CD14-positive monocyte (primary cell): ENCODE measurements around the gene TCEANC2. TPM values are rescaled to one million over a fixed set of nuclear protein-coding genes. Genes with fewer than 3 reads are reported as not detected.

Experiments
- DNase-seq, 3 donors: peaks; one replicate each; pipeline ENCODE4 v3.0.0-alpha.2; 2011 to 2022
- H2AFZ ChIP-seq: 2 replicates; pipeline ENCODE4 v1.6.0; 2012; ENCODE audit warnings: mild to moderate bottlenecking, low read depth, low read length, inconsistent platforms; ENCODE audit not compliant: insufficient read depth, poor library complexity, severe bottlenecking
- H3K27ac ChIP-seq, 2 donors: 1 replicate in 1 of 2; 2 replicates in 1 of 2; pipeline ENCODE4 v1.5.1; 2012 to 2013; ENCODE audit warnings: low read length in 2 of 2, control low read depth in 1 of 2, inconsistent platforms in 1 of 2, low read depth in 1 of 2, mild to moderate bottlenecking in 1 of 2
- H3K27me3 ChIP-seq, 2 donors: one replicate each; pipeline versions ENCODE4 v1.6.0 to v1.6.1; 2011 to 2013; ENCODE audit warnings: low read length in 2 of 2; ENCODE audit not compliant: control insufficient read depth in 2 of 2, insufficient read depth in 2 of 2
- H3K36me3 ChIP-seq, 2 donors: replicated peaks in 1 of 2; 1 replicate in 1 of 2; 2 replicates in 1 of 2; pipeline versions ENCODE4 v1.5.1 to v1.6.1; 2012 to 2013; ENCODE audit warnings: low read length in 2 of 2, control low read depth in 1 of 2, inconsistent platforms in 1 of 2, mild to moderate bottlenecking in 1 of 2; ENCODE audit not compliant: insufficient read depth in 2 of 2, control insufficient read depth in 1 of 2
- H3K4me1 ChIP-seq, 2 donors: 1 replicate in 1 of 2; 2 replicates in 1 of 2; pipeline versions ENCODE4 v1.5.1 to v1.6.1; 2012 to 2013; ENCODE audit warnings: low read length in 2 of 2, control low read depth in 1 of 2, inconsistent platforms in 1 of 2, mild to moderate bottlenecking in 1 of 2, moderate library complexity in 1 of 2; ENCODE audit not compliant: insufficient read depth in 2 of 2, control insufficient read depth in 1 of 2
- H3K4me2 ChIP-seq: replicated peaks from 2 replicates; pipeline ENCODE3; 2012; ENCODE audit warnings: low read length, moderate library complexity, mild to moderate bottlenecking; ENCODE audit not compliant: poor library complexity, severe bottlenecking; ENCODE audit errors: extremely low read depth
- H3K4me3 ChIP-seq, 3 experiments: fragments of 200-600 bp in 1 of 3; sonication (generic) in 1 of 3; replicated peaks in 1 of 3; 1 replicate in 2 of 3; 2 replicates in 1 of 3; pipeline ENCODE4 v1.5.1; 2011 to 2013; ENCODE audit warnings: low read length in 3 of 3, mild to moderate bottlenecking in 3 of 3, control low read depth in 2 of 3, low read depth in 2 of 3, inconsistent platforms in 1 of 3, moderate library complexity in 1 of 3
- H3K79me2 ChIP-seq: 2 replicates; pipeline ENCODE4 v1.6.0; 2012; ENCODE audit warnings: mild to moderate bottlenecking, control low read depth, inconsistent platforms, low read length, moderate library complexity; ENCODE audit not compliant: insufficient read depth
- H3K9ac ChIP-seq: 2 replicates; pipeline ENCODE4 v1.6.0; 2017; ENCODE audit warnings: low read length, mild to moderate bottlenecking; ENCODE audit not compliant: insufficient read depth, poor library complexity, severe bottlenecking
- H3K9me3 ChIP-seq, 2 donors: replicated peaks in 1 of 2; 1 replicate in 1 of 2; 2 replicates in 1 of 2; pipeline versions ENCODE4 v1.5.1 to v1.6.1; 2012 to 2013; ENCODE audit warnings: low read length in 2 of 2, control low read depth in 1 of 2; ENCODE audit not compliant: control insufficient read depth in 1 of 2, insufficient read depth in 1 of 2
- H4K20me1 ChIP-seq: 2 replicates; pipeline ENCODE4 v1.6.0; 2012; ENCODE audit warnings: mild to moderate bottlenecking, low read length, control low read depth, moderate library complexity; ENCODE audit not compliant: insufficient read depth
- H3K27ac Mint-ChIP-seq, 7 donors: one replicate each; pipeline ENCODE4 v1.8.0; 2020; ENCODE audit warnings: mild to moderate bottlenecking in 7 of 7, mixed read lengths in 7 of 7, moderate library complexity in 6 of 7, inconsistent platforms in 2 of 7
- H3K27me3 Mint-ChIP-seq, 3 donors: one replicate each; pipeline ENCODE4 v1.8.0; 2021 to 2022; ENCODE audit warnings: low read depth in 3 of 3, mild to moderate bottlenecking in 3 of 3, mixed read lengths in 3 of 3, moderate library complexity in 3 of 3, inconsistent platforms in 1 of 3
- H3K36me3 Mint-ChIP-seq, 2 donors: one replicate each; pipeline ENCODE4 v1.8.0; 2020; ENCODE audit warnings: mixed read lengths in 2 of 2, inconsistent platforms in 1 of 2, mild to moderate bottlenecking in 1 of 2
- H3K4me1 Mint-ChIP-seq: one replicate; pipeline ENCODE4 v1.8.0; 2020; ENCODE audit warnings: mild to moderate bottlenecking, mixed read lengths
- H3K4me3 Mint-ChIP-seq, 2 donors: one replicate each; pipeline ENCODE4 v1.8.0; 2020; ENCODE audit warnings: mild to moderate bottlenecking in 2 of 2, mixed read lengths in 2 of 2, moderate library complexity in 1 of 2
- H3K9me3 Mint-ChIP-seq, 7 donors: one replicate each; pipeline ENCODE4 v1.8.0; 2020 to 2022; ENCODE audit warnings: mixed read lengths in 7 of 7, mild to moderate bottlenecking in 6 of 7, moderate library complexity in 6 of 7, inconsistent platforms in 2 of 7
- CTCF ChIP-seq: fragments of 200-600 bp; IDR thresholded peaks from one replicate; pipeline ENCODE4 v1.8.0; 2022; ENCODE audit warnings: antibody characterized with exemption, mild to moderate bottlenecking
- WGBS: methylation state at CpG from one replicate; pipeline ENCODE4 v1.1.5; 2013; ENCODE audit warnings: missing lambda C conversion rate; ENCODE audit not compliant: insufficient coverage; 5-methylcytosine and 5-hydroxymethylcytosine counted together
- intact Hi-C, 2 donors: fragments of 100-400 bp; cut with micrococcal nuclease; formaldehyde crosslinking; loops; one replicate each; pipeline versions ENCODE4 v1.15.0 to v1.15.1; 2023
- polyA plus RNA-seq, 3 donors: library from polyadenylated mRNA; depleted of rRNA in 1 of 3; unstranded in 2 of 3; stranded (reverse) in 1 of 3; fragments of 300-500 nt in 2 of 3; fragments of >200 nt in 1 of 3; fragmentation: Illumina TruSeq in 2 of 3; gene quantifications; 1 replicate in 2 of 3; 2 replicates in 1 of 3; pipeline ENCODE4 v1.2.3, GENCODE V29; 2012 to 2021

The TCEANC2 gene
- polyA plus RNA-seq, 3 donors, result 3.0 to 6.7 (median 3.8) TPM

- DNase-seq, result no peak
- intact Hi-C loops, result no loop called here
- 100% methylated on average over 1 of the region's 1 CpG for WGBS
These were observed 51.7 kb downstream of the TCEANC2 start for GRCh38 chr1:54105080-54105479.

GRCh38 chr1:54105736-54106269 lies 52.4 kb downstream of the TCEANC2 start:
- TF ChIP-seq CTCF, result no peak
- H4K20me1 ChIP-seq, result no peaks in the 10 kb centered on the region
- H3K9ac ChIP-seq, result no peak overlapping the region
- Mint-ChIP-seq H3K4me3 (no peak overlapping the region), H3K36me3 (peaks cover 27 to 33% of the 10 kb centered on the region in 2 donors), H3K27ac (no peak overlapping the region), H3K4me1 (no peaks in the 10 kb centered on the region), H3K9me3 (peaks cover 0 to 13% (median 3%) of the 10 kb centered on the region in 7 donors), H3K27me3 (no peaks in the 10 kb centered on the region)
- H3K4me2 ChIP-seq, result no peak overlapping the region
- H3K27me3 ChIP-seq, result no peaks in the 10 kb centered on the region
- no peak overlapping the region for H3K27ac ChIP-seq
- H3K79me2 ChIP-seq, result no peaks in the 10 kb centered on the region
- peaks cover 2 to 19% of the 10 kb centered on the region in 2 donors for H3K36me3 ChIP-seq
- H2AFZ ChIP-seq, result no peak overlapping the region
- H3K9me3 ChIP-seq, result no peaks in the 10 kb centered on the region
- no peak overlapping the region for H3K4me3 ChIP-seq
- 100% methylated on average over 5 of the region's 6 CpGs for WGBS
- intact Hi-C loops, result no loop called here
- no peaks in the 10 kb centered on the region for H3K4me1 ChIP-seq
- DNase-seq, result no peak

More at GRCh38 chr1:54105080-54105479, 51.7 kb downstream of the TCEANC2 start:
- Histone ChIP-seq H3K27ac (no peak overlapping the region), H3K79me2 (no peaks in the 10 kb centered on the region), H3K9ac (no peak overlapping the region), H3K4me3 (no peak overlapping the region), H3K27me3 (no peaks in the 10 kb centered on the region), H3K4me1 (no peaks in the 10 kb centered on the region), H4K20me1 (no peaks in the 10 kb centered on the region), H3K9me3 (no peaks in the 10 kb centered on the region), H3K4me2 (no peak overlapping the region), H3K36me3 (peaks cover 2 to 19% of the 10 kb centered on the region in 2 donors), H2AFZ (no peak overlapping the region)
- Mint-ChIP-seq H3K4me3 (no peak overlapping the region), H3K27me3 (no peaks in the 10 kb centered on the region), H3K9me3 (peaks cover 0 to 13% (median 3%) of the 10 kb centered on the region in 7 donors), H3K27ac (peak overlapping the region in 1 of 7 donors; percentile 33), H3K36me3 (peaks cover 33 to 39% of the 10 kb centered on the region in 2 donors), H3K4me1 (no peaks in the 10 kb centered on the region)
- no peak for TF ChIP-seq CTCF
